Measurements from ENCODE around the gene PPP6C. TPM values are rescaled to one million over a fixed set of nuclear protein-coding genes. Genes with fewer than 3 reads are reported as not detected.

Gene PPP6C
- total and polyA plus RNA-seq, 2 donors (not counting 3 experiments of a cell fraction or from before 2014, with no cell fraction given): 19.3 to 42.6 TPM

DNA sequence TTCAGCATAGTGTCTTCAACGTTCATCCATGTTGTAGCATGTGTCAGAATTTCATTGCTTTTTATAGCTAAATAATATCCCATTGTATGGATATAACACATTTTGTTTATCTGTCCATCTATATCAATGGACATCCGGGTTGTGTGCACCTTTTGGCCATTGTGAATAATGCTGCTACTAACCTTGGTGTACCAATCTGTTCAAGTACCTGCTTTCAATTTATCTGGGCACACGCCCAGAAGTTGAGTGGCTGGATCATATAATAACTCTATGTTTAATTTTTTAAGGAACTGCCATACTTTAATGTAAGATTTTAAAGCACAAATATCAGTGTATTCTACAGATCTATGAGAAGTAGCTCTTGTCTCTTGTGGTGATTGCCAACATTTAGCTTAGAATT is 89.8 kb downstream of the PPP6C start:
- dilution Hi-C loops (cut with MboI; ENCODE audit: extremely low pct_ligation_motif_present, low sequenced_read_pairs) (no loop called here), intact Hi-C loops (cut with micrococcal nuclease) (no loop called here)
- Histone ChIP-seq H3K4me2 (ENCODE audit: insufficient read depth, low read length) (no peak overlapping the region), H4K20me1 (replicated peaks; ENCODE audit: control insufficient read depth, extremely low read depth, insufficient read depth, low read length) (no peaks in the 10 kb centered on the region), H3K27me3 (ENCODE audit: control insufficient read depth in 2 of 2, insufficient read depth in 2 of 2, low read length in 2 of 2) (no peaks in the 10 kb centered on the region), H3K9me1 (replicated peaks; ENCODE audit: control insufficient read depth, extremely low read depth, insufficient read depth, low read length) (no peaks in the 10 kb centered on the region), H3K4me1 (ENCODE audit: control insufficient read depth, extremely low read depth, insufficient read depth, low read length) (no peaks in the 10 kb centered on the region), H3K27ac (ENCODE audit: insufficient read depth, low read depth, low read length) (no peak overlapping the region), H3K9me3 (replicated peaks; ENCODE audit: control insufficient read depth, insufficient read depth, low read length) (no peaks in the 10 kb centered on the region), H3K79me2 (ENCODE audit: control insufficient read depth, insufficient read depth, low read length) (no peaks in the 10 kb centered on the region), H3K4me3 (replicated peaks in 1 of 3; ENCODE audit: insufficient read depth in 1 of 3, low read depth in 1 of 3, low read length in 3 of 3) (no peak overlapping the region), H2AFZ (ENCODE audit: low read depth, low read length) (no peak overlapping the region), H3K36me3 (ENCODE audit: control insufficient read depth in 2 of 2, extremely low read depth in 1 of 2, insufficient read depth in 2 of 2, low read length in 2 of 2) (no peaks in the 10 kb centered on the region), H3K9ac (replicated peaks; ENCODE audit: extremely low read depth, insufficient read depth, low read length) (no peak overlapping the region)
- TF ChIP-seq JUN (IDR thresholded peaks at IDR 0.05; ENCODE audit: borderline replicate concordance, insufficient read depth, insufficient read length, low read depth): no peak
- TF ChIP-seq FOS (IDR thresholded peaks at IDR 0.05; ENCODE audit: borderline replicate concordance, insufficient read depth, low read length): no peak
- TF ChIP-seq, protein P1, sequence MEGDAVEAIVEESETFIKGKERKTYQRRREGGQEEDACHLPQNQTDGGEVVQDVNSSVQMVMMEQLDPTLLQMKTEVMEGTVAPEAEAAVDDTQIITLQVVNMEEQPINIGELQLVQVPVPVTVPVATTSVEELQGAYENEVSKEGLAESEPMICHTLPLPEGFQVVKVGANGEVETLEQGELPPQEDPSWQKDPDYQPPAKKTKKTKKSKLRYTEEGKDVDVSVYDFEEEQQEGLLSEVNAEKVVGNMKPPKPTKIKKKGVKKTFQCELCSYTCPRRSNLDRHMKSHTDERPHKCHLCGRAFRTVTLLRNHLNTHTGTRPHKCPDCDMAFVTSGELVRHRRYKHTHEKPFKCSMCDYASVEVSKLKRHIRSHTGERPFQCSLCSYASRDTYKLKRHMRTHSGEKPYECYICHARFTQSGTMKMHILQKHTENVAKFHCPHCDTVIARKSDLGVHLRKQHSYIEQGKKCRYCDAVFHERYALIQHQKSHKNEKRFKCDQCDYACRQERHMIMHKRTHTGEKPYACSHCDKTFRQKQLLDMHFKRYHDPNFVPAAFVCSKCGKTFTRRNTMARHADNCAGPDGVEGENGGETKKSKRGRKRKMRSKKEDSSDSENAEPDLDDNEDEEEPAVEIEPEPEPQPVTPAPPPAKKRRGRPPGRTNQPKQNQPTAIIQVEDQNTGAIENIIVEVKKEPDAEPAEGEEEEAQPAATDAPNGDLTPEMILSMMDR (IDR thresholded peaks at IDR 0.05; ENCODE audit: extremely low read depth in 1 of 2, insufficient read depth in 1 of 2, low read depth in 1 of 2, low read length in 2 of 2): no peak
- no peak for TF ChIP-seq POLR2A (IDR thresholded peaks at IDR 0.05; ENCODE audit: low read depth, low read length)
- no peak for TF ChIP-seq MYC (IDR thresholded peaks at IDR 0.05; ENCODE audit: low read depth, low read length)
- no peak for TF ChIP-seq GATA2 (IDR thresholded peaks at IDR 0.05; ENCODE audit: insufficient read depth, insufficient read length, low read depth, low read length)
- no peak for TF ChIP-seq POLR2AphosphoS5 (IDR thresholded peaks at IDR 0.05; ENCODE audit: insufficient read depth, low read depth, low read length)
- TF ChIP-seq EZH2 (IDR thresholded peaks at IDR 0.05; ENCODE audit: borderline replicate concordance, low read depth, low read length, severe bottlenecking): no peak
- TF ChIP-seq, protein P2, sequence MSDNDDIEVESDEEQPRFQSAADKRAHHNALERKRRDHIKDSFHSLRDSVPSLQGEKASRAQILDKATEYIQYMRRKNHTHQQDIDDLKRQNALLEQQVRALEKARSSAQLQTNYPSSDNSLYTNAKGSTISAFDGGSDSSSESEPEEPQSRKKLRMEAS (IDR thresholded peaks at IDR 0.05; ENCODE audit: insufficient read depth, insufficient read length): no peak
- ChIA-PET CTCF (no interaction called here), POLR2A (no interaction called here)
- BruUV-seq (replicated peaks): no TSS peak
- DNase-seq (ENCODE audit: low read depth, low spot score) (no peak), FAIRE-seq (no peak)

Other genes with a start within 250 kb of the PPP6C start
- gene GOLGA1, start 248.7 kb downstream of the PPP6C start, total RNA-seq: 14.7 and 19.9 TPM in 2 replicates
- gene GOLGA1, start 248.7 kb downstream of the PPP6C start, polyA plus RNA-seq: 12.4 and 13.1 TPM in 2 replicates
- gene SCAI, start 46.3 kb downstream of the PPP6C start, total RNA-seq: 6.9 and 9.3 TPM in 2 replicates
- 1.5 and 2.0 TPM in 2 replicates for gene SCAI, start 46.3 kb downstream of the PPP6C start, polyA plus RNA-seq
- gene RABEPK, start 10.7 kb upstream of the PPP6C start, total RNA-seq: 18.2 and 19.1 TPM in 2 replicates
- 23.0 and 23.5 TPM in 2 replicates for gene RABEPK, start 10.7 kb upstream of the PPP6C start, polyA plus RNA-seq
- gene HSPA5, start 51.5 kb upstream of the PPP6C start, total RNA-seq: 514 and 538 TPM in 2 replicates
- 189 and 247 TPM in 2 replicates for gene HSPA5, start 51.5 kb upstream of the PPP6C start, polyA plus RNA-seq
- 49.2 and 53.2 TPM in 2 replicates for gene GAPVD1, start 72.0 kb upstream of the PPP6C start, total RNA-seq
- 8.4 and 10.7 TPM in 2 replicates for gene GAPVD1, start 72.0 kb upstream of the PPP6C start, polyA plus RNA-seq